ENCODE results near the gene ENPP7.

Gene ENPP7, protein sequence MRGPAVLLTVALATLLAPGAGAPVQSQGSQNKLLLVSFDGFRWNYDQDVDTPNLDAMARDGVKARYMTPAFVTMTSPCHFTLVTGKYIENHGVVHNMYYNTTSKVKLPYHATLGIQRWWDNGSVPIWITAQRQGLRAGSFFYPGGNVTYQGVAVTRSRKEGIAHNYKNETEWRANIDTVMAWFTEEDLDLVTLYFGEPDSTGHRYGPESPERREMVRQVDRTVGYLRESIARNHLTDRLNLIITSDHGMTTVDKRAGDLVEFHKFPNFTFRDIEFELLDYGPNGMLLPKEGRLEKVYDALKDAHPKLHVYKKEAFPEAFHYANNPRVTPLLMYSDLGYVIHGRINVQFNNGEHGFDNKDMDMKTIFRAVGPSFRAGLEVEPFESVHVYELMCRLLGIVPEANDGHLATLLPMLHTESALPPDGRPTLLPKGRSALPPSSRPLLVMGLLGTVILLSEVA

DNA sequence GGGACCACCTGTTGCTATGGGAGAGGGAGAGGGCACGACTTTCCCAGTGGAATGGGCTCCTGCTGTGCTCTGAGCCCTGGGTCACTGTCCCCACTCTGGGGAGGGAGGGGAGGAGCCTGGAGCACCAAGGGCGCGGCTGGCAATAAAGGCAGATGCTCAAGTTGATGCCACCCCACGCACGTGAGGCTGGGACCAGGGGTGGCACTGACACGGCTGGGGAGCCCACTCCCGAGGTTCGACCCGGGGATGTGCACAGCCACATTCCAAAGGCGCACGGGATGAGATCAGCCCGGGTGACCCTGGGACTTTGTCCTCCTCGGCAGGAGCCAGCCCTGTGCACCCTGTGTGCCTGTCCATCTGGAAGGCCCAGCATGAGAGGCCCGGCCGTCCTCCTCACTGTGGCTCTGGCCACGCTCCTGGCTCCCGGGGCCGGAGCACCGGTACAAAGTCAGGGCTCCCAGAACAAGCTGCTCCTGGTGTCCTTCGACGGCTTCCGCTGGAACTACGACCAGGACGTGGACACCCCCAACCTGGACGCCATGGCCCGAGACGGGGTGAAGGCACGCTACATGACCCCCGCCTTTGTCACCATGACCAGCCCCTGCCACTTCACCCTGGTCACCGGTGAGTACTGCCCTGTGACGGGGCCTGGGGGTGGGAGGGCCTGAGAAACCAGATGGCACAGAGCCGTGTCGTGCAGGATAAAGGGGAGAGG, at the start of gene ENPP7:
Gene ENPP7 (plus strand): TSS at position 175 of the 715 bp plus-strand sequence. CDS start 197 bp downstream, at position 372.
- no peak for DNase-seq

DNA sequence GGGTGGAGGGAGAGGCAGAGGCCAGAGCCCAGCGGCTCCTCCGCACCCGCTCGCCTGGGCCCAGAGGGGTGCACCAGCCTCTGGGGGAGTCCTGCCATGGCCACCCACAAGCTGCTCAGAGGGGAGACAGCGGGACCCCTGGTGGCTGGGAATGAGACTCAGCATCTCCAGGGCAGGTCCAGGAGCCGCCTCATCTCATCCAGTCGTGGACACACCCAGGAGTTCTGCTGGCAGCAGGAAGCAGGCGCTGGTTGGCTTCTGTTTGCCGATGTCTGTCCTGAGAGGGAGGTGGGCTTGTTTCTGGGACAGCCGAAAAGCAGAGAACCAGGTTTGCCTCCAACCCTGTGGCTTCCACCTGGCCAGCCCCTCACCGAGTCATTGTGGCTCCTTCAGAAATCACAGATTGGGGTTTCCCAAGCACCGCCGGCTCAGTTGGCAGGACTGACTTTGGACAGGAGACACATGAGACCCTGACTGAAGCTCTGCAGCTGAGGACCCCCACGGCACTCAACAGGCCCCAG, 49.6 kb upstream of the ENPP7 start:
- no peak for DNase-seq

DNA sequence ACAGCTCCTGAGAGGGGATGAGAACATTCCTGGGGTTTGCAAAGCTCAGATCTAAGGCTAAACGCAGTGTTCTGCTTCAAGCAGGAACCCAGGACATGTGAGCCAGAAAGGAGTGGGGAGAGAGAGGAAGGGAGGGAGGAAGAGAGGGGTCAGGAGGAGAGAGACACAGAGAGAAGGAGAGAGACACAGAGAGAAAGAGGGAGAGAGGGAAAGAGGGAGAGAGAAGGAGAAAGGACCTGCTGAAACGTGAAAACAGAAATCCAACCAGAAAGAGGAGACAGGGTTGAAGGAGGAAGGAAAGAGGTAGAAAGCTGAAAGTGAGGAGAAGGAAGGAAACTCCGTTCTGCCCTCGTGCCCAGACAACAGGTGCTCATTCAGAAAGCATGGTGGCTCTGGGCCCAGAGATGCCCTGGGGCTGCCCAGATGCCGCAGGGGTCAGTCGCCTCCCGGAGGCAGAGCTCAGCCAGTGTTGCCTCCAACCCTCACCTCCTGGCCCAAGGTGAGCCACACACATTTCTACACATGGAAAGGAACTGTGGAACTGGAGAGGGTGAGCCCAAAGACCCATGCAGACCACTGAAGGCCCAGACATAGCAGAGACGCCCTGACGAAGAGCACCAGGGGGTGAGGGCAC, 49.0 kb upstream of the ENPP7 start:
- no peak for DNase-seq

DNA sequence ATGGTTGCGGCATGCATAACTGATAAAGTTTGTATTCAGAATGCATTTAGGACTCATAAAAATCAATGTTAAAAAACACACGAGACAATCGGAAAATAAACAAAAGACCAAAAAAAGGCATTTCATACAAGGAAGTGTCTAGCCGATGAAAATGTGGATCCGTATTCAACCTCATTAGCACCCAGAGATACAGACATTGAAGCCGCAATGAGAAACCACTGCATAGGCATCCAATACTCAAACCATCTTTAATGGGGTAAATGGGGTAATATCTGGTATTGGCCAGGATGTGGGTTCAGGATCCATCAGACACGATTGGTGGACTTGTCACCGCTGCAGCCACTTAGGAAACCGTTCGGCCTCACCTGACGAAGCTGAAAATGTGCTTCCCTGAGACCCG, 47.4 kb upstream of the ENPP7 start:
- DNase-seq: no peak

DNA sequence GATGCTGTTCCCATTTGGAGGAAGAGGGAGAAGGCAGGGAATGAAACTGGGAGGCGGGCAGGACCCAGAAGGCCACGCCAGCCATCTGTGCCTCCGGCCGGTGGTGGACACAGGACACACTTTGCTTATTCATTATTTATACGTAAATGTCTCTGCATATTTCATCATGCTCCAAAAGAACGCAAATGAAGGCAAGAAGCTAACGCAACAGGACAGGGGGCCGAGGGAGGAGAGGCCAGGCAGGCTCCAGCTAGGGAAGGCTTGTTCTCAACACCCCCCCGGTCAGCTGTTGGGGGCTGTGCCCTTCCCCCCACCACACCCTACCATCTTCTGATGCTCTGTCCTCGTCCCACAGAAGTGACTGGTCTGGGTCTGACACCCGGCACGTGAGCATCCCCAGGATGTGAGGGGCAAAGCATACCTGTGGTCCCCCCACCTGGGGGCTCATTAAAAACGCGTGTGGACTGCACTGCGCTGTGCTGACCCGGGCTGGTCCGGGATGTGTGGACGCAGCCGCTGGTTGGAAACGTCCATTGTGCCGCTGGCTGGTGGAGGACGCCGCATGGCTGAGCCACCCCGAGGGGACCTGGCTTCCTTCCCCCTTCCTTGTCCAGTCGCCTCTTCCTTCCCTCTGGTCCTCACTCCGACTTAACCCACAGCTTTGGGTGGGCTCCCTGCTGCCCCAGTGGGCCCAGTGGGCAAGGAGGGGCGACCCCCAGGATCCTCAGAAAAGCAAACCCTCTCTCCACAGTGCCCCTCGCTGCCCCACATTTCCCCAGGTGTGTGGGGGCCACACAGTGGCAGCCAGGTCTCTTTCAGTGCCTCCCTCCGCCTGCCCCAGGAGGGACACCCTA, 46.4 kb upstream of the ENPP7 start:
- no peak for DNase-seq

DNA sequence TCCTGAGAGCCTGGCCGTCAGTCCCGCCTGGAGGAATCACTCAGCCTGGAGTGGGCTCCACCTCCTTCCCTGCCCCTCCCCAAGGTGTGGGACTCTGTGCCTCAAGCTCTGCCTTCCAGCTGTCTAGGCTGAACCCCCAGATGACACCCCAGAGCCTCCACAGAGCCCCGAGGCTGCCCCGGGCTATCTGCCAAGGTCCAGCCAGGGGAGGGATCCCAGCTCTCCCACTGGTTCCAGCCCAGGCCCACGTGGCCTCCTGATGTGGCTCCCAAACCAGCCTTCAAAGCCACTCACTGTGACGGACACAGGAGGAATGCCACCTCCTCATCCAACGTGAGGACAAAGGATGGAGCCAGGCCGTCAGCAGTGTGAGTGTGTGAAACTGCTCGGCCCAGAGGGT, 45.6 kb upstream of the ENPP7 start:
- no peak for DNase-seq

DNA sequence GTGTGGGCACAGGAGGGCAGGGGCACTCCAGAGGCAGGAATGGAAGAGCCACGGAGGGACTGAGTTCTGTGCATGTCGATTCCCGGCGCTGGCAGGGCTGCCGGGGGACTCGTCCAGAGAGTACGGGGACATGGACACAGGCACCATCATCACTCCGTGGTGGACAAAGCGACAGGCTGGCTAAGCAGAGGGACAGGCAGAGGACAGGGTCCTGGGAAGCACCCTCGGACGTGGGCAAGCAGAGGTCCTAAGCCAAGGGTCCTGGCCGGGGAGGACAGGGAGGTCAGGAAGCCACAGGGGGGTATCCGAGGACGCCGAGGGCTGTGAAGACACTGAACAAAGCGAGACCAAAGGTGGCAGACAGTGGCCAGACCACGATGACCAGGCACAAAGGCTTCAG, 44.3 kb upstream of the ENPP7 start:
- no peak for DNase-seq

DNA sequence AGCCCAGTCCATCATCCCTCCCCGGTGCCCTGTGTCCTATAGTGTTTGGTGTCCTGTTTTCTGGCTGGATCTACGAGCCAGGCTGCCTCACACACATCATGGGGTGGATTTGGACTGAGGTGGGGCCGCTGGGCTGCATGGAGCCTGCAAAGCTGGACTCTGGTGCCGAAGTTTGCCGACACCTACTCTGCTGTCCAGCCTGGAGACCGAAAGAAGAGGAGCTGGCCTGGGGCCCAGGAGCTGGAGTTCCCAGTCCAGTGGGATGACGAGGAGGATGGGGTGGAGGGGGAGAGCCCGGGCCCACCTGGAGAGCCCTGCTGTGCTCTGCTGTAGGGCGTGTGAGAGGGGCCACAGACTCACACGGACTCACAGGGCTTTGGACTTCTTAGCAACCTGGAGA, 40.3 kb upstream of the ENPP7 start:
- no peak for DNase-seq

DNA sequence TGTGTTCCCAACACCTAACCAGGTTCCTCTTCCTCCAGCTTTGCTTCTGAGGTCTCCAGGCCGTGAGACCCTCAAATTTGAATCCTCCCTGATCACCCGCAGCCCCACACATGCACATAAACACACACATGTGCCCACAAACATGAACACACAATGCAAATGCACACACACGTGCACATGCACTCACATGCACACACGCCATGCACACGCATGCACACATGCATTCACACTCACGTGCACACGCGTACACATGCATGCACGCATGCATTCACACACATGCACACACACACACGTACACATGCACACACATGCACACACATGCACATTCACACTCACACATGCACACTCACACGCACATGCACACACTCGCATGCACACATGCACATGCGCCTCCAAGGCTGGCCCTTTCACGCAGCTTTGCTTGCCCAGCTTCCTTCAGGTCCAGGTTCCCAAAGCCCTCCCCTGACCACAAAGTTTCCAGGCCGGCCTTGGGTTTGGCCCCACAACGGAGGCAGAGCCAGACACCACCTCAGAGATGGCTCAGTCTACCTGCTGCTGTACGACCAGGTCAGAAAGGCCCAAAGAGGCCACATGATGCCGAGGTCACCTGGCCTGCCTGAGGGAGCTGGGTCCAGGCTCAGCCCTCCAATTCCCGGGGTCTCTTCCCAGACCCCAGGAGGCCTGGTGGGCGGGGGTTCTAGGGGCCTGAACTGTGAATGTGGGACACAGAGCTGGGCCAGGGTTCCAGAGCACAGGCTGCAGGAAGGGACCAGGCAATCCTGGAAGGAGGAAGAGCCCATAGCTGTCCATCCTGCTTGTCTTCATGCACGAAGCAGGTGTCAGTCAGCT, 39.5 kb upstream of the ENPP7 start:
- DNase-seq: no peak

DNA sequence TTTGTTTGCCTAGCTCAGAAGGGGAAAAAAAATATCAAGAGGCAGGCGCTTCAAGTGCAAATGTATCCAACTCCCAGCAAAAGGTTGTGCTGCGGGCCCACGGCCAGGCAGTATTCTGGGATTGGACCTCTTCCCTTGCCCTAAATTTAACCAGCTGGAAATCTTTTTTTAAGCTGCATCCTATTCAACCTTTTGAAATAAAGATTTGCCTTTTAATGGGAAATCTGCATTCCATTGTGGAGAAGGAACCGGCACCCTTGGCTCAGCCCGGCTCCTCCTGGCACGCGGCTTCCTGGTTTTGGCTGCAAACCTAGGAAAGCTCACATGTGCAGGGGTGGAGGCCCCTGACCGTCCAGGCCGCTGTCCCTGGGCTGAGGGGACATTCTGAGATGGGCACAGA, 38.8 kb upstream of the ENPP7 start:
- DNase-seq: no peak

DNA sequence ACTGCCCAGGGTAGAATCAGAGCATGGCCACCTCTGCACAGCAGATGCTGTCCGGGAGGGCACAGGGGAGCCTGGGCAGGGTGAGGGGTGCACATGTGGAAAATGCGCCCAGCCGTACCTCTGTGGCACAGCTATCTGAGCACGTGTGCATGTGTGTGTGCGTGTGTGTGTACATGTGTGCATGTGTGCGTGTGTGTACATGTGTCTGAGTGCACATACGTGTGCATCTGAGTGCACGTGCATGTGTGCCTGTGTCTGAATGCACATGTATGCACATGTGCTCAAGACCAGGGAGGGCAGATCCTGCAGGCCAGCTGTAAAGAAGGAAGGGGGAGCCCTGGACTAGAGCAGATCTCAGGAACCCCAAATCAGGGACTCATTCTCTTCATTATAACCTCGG, 37.3 kb upstream of the ENPP7 start:
- no peak for DNase-seq

DNA sequence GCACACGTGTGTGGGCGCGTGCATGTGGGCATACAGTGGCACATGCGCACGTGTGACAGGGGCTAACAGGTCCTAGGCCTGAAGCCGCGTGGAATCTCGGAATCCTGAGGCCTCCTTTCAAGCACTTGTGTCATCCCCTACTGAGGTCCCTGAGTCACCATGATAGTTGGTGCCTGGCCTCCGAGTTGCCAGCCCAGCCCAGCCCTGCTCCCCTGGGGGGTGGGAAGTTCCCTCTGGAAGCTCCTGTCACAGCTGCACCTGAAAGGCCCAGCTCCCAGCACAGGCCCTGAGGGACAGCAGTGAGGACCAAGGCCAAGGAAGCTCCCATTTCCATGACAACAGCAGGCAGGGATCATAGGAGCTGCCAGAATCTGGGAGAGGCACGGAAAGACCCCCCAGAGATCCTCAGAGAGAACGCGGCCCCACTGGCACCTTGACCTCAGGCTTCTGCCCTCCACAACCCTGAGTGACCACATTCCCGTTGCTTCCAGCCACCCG, 35.4 kb upstream of the ENPP7 start:
- no peak for DNase-seq

DNA sequence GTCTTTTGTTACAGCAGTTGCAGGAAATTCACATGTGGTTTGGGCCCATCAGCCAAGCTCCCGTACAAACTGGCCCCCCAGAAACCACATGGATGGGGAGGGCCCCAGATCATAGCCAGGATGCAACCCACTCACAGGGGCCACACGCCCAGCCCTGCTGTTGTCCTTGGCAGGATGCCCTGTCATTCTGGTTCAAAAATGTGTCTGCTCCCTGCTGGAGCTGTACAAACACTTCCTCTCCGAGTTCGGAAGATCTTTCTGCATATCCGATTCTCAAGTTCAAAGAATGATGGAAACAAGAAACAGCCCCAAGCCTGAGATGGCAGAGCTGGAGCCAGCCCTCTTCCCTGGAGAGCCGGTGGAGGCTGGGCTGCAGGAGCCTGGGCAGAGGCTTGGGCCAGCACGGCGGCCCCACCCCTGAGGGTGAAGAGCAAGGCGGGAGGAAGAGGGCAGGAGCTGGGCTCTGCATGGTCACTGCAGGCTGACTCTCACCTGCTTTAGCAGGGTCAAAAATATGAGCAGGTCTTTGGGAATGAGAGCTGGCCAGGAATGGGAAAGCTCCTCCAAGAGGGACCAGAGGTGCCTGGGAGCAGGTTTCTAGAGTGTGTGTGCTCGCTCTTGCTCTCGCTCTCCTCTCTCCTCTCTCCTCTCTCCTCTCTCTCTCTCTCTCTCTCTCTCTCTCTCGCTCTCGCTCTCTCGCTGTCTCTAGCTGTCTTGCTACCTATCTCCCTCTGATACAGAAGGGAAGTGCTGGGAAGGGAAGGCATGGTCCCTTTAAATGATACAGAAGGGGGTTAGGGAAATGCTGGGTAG, 34.7 kb upstream of the ENPP7 start:
- DNase-seq: no peak

DNA sequence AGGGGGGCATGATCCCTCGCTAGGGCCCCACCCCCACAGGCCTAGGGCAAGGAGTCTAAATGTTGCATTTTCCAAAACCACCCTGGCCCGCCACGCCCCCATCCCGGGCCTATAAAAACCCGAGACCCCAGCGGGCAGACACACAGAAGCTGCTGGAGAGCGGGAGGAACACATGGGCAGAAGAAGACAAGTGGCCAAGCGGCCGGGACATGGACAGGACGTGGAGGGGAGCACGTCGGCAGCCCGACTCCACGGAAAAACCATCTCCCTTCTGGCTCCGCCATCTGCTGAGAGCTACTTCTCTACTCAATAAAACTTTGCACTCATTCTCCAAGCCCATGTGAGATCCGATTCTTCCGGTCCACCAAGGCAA, 34.1 kb upstream of the ENPP7 start:
- DNase-seq: no peak

DNA sequence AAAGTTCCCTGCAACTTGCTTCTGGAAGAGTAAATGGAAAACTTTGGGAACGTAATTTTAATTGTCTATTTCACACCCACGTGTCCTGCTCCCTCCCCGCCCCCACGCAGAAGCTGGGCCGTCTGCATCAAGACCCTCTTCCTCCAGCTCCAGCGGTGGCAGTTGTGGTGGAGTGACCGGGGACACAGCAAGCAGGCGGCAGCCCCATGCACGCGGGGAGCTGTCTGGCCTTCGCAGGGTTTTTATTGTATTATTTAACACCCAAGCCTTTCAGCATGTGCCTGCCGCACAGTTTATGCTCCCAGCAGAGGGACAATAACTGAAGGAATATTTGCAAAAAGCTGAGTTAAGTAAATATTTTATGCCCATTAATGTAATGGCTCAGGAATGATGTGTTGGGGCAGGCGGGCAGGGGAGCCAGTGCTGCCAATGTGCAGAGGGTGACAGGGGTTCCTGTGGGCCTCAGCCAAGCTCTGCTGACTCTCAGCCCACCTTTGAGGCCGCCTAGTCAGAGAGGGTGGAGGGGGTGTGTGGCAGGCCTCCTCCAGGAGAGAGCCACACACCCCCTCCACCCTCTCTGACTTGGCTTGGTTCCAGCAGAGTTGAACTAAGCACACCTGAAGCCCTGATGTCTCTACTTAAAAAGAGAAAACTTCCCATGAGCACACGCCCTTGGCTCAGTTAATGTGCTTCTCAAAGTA, 32.4 kb upstream of the ENPP7 start:
- DNase-seq: no peak

DNA sequence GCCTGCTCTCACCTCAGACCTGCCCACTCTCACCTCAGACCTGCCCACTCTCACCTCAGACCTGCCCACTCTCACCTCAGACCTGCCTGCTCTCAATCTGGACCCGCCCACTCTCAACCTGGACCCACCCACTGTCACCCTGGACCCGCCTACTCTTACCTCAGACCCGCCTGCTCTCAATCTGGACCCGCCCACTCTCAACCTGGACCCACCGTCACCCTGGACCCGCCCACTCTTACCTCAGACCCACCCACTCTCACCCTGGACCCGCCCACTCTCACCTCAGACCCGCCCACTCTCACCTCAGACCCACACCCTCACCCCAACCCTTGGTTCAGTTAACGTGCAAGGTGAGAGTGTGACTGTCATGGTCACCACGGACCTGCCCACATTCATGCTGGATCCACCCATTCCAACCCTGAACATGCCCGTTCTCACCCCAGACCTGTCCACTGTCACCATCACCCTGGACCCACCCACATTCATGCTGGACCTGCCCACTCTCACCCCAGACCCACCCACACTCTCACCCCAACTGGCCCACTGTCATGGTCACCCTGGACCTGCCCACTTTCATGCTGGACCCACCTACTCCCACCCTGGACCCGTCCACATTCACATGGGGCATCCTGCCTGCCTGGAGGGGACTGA, 31.2 kb upstream of the ENPP7 start:
- DNase-seq: peak; percentile 11

DNA sequence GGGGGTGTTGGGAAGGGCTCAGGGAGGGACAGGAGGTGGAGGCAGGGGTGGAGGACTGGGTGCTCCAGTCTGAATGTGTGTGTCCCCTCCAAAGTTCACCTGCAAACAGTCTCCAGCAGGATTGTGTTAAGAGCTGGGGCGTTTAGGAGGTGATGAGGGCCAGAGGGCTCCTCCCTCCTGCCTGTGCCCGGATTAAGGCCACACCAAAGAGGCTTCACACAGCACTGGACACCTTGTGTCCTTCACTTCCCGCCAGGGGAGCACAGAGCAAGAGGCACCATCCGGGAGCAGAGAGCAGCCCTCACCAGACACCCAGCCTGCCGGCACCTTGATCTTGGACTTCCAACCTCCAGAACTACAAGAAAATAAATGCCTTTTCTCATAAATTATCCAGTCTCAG, 30.2 kb upstream of the ENPP7 start:
- no peak for DNase-seq

DNA sequence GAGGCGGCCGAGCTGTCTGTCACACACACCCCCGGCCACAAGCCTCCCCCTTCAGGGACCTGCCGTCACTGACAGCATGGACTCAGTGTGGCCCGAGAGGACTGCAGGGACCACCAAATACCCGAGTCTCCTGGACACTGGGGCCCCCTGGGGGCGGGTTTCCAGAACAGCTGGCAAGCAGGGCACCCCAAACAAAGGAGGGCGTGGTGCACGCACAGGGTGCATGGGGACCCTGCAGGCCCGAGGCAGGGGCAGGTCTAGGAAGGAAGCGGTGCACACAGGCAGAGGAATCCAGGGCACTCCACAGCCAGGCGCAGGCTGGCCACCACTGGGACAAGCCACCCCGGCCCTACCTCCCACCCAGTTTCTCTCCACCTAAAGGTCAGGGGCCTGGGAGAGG, 28.7 kb upstream of the ENPP7 start:
- no peak for DNase-seq

DNA sequence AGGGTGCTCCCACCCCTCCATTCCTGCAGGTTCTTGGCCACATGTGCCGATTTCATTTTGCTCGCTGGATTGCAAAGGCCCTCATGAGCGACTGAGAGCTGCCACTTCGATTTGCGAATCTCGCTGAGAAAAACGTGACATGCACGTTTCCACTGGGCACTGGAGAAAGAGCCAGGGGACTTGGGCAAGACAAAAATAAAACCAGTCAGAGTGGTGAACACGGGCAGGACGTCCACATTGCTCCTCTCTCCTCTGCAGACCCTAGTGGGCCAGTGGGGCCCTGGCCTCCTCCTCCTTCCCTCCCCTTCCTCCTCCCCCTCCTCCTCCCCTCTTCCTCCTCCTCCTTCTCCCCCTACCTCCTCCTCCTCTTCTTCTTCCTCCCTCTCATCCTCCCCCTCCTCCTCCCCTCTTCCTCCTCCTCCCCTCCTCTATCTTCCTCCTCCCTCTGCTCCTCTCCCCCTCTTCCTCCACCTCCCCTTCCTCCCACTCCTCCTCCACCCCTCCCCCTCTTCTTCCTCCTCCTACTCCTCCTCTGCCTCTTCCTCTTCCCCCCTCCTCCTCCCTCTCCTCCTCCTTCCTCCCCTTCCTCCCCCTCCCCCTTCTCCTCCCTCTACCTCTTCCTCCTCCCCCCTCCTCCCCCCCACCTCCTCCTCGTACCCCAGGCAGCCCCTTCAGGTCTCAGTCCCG, 28.1 kb upstream of the ENPP7 start:
- DNase-seq: no peak

Measured in stimulated activated CD4-positive, alpha-beta T cell treated with anti-CD3 and anti-CD28 coated beads, Interleukin-15, amount 100 ng/mL, for 24 hours (primary cell).